Stimulated activated CD4-positive, alpha-beta T cell treated with anti-CD3 and anti-CD28 coated beads, Interleukin-2, amount 100 ng/mL, for 48 hours (primary cell): Measurements from ENCODE around the gene HOXB3.

ENCODE experiments used
- DNase-seq, 2 donors: peaks; one replicate each; pipeline ENCODE4 v3.0.0-alpha.2; 2020

Gene HOXB3

GRCh38 chr17:48596735-48597527 lies 6.9 kb upstream of the HOXB3 start:
- no peak for DNase-seq

DNA sequence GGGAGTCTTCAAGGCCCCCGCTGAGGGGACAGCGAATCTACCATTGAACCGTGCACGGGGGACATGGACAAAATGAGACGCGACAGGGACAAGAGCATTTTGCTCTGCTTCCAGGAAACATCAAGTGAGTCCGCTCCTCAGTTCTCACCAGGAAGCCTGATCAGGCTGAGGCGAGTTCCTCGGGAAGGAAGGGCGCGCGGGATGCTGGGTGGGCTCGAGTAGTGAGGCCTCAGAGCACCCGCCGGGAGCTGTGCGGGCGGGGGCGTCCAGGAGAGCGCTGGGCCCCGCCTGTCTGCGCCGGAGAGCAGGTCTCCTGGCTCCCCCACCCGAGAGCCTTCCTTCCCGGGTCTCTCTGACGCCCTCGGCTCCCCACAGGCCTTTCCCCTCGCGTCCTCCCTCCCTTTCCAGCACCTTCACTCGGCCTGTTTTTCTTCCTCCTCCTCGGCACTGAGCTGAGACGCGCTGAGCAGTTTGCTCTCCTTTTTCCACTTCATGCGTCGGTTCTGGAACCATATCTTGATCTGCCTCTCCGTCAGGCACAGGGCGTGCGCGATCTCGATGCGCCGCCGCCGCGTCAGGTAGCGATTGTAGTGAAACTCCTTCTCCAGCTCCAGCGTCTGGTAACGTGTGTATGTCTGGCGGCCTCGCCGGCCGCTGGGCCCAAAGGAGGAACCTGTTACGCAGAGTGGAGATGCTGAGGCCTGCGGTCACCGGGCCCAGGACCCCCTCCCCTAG lies 6.1 kb upstream of the HOXB3 start:
- no peak for DNase-seq

GRCh38 chr17:48595278-48595999 lies 5.4 kb upstream of the HOXB3 start:
- no peak for DNase-seq

DNA sequence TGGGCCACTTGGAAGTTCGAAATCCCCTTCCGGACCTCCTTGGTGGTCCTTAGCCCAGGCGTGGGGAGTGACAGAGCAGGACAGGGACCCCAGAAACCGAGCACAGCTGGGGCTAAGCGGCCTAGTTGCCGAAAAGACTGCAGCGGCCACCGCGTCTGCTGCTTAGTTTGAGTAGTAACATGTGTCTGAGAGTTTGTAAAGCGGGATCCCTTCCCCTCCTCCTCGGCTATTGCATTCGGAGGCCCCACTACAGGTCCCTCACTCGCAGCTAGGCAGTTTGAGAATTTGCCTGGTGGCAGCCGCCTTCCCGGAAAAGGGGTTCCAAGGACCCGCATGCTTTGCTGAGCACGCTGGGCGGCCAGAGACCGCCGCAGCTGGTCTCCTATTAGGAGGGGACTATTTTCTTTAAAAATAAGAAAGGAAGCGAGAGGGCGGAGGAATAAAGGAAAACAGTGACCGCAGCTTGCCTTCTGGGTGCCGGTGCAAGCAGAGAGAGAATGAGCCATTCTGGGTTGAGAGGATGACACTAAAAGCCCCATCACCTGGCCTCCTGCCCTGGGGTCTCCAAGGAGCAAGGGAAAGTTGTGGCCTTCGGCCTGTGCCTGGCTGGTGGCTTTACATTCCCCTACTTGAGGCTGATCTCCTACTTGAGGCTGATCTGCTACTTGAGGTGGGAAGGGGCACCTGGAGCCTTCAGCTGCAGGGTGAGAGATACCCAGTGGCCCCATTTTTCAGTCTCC lies 4.7 kb upstream of the HOXB3 start:
- DNase-seq: no peak

DNA sequence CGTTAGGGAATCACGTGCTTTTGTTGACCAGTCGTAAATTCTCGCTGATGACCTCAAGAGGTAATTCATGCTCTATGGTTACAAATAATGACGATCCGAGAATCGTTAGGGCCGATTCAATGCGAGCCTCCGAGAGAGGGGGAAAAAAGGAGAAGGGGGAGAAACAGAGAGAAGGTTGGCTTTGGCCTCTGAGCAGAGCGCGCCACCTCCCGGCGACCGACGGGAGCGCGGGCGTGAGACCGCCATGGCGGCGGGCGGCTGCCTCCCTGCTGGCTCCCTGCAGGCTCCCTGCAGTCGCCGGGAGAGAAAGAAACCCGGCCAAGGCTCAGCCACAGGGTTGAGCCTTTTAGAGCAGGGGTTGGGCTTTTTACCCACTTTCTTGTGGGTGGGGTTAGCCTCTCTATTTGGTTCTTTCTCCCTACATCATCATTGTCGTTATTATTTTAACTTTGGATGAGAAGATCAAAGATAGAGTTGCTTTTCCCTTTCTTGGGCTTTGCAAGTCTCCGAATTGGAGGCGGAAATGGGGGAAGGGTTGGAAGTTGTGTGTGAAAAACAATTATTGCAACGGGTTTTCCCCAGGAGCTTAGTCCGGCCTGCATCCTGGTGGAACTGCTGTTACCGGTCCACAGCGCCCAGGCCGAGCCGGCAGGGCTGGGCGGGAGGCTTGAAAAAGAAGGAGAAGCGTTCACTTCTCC lies 3.9 kb upstream of the HOXB3 start:
- DNase-seq: peak; percentile 86 to 89

GRCh38 chr17:48593126-48593829 lies 3.2 kb upstream of the HOXB3 start, which contains the start of gene HOXB5:
HOXB5 (minus strand) TSS chr17:48593779; CDS start chr17:48593682, 97 bp downstream.
- DNase-seq: no peak

DNA sequence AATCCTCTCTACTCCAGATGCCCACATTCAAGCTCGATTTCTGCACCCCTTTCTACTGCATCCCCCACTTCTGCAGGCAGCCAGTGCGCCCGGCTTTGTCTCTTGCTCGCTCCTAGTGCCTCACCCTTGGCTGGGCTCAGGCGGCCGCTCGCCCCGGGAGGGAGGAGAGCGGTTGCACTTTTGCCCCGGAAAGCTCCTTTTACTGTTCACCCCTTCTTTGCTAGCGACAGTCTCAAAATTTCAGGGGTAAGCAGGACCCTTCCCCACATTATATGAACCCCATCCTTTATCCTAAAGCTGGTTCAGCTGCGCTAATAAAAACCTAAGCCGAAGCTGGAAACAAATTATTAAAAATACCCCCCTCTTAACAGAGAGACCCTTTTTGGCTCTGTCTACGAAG lies 2.5 kb upstream of the HOXB3 start:
- no peak for DNase-seq

DNA sequence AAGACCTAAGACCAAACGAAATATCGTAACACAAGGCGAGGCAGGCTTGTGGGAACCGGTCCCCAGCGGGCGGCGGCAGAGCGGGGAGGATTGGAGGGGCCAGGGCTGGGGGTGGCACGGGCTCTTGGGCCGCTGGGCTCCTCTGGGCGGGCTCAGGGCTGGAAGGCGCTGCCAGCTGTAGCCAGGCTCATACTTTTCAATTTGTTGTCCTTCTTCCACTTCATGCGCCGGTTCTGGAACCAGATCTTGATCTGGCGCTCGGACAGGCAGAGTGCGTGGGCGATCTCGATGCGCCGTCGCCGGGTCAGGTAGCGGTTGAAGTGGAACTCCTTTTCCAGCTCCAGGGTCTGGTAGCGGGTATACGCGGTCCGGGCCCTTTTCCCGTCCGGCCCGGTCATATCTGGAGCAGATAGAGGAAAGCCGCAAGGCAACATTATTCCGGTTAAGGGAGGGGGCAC lies 2.0 kb upstream of the HOXB3 start:
- no peak for DNase-seq

DNA sequence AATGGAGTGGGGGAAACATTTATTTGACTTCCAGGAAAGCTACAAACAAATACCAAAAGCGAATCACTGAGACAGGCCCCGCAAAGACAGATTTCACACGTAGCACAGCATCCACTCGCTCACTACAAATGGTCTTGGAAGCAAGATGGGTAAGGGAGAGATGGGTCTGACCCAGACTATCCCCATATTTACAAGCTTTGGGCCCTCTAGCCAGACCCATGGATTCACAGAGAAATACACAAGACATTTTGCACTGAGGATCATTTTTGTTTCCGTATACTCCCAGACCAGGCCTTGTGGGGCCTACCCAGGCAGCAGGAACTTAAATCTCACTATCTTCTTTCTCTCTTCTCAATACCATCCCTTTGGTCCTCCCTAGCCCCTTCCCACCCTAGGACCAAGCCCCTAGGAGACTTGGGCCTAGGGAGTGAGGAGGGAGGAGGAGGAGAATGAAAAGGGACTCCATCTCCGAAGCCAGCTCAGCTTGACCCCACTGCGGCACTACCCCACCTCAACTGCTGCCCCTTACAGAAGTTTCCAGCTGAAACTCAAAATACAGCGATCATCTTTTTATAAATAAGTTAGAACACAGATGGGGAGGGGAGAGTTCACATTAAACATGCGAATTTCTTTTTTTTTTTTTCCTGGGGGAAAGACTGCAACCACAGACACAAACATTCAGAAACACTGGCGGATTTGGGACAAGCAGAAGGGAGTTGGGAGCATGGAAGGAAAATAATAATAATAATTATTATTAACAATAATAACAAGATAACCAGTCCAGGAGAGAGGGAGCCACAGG lies 1.4 kb upstream of the HOXB3 start:
- DNase-seq: no peak

GRCh38 chr17:48590607-48591161 lies 643 bp upstream of the HOXB3 start:
- DNase-seq: no peak

- no peak for DNase-seq
Measured at GRCh38 chr17:48589060-48589830, 796 bp downstream of the HOXB3 start.

DNA sequence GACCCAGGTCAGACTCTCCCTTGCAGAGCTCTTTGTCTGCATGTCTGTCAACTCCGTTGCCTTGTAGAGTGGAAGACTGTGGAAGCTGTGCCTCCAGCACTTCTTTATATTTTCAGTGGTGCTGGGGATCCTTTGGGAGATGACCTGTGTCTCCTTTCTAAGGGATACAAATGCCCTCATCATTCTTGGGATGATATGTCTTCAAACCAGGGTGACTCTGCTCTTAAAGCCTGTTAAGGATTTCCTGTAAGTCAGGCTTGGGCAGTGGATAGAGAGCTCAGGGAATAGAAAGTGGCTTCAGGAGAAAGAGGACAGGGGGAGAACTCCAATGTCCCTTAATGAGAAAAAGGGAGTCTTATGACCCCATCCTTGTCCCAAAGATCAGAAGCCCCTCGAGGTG lies 1.5 kb downstream of the HOXB3 start:
- no peak for DNase-seq

DNA sequence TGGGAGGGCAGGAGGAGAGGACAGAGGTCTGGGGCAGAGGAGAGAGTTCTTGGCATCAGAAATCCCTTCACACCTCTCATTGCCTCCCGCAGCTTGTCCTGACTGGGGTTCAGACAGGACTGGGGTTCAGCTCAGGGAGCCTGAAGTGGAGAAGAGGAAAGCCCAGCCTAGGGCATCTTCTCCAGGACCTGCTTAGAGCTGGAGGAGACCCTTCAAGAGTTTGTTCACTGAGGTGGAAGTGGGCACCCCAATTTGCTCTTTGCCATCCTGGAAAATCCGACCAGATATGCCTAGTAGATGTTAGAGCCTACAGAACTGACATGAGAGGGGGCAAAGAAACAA lies 2.0 kb downstream of the HOXB3 start:
- DNase-seq: no peak

- no peak for DNase-seq
Measured at GRCh38 chr17:48587276-48588073, 2.6 kb downstream of the HOXB3 start.

DNA sequence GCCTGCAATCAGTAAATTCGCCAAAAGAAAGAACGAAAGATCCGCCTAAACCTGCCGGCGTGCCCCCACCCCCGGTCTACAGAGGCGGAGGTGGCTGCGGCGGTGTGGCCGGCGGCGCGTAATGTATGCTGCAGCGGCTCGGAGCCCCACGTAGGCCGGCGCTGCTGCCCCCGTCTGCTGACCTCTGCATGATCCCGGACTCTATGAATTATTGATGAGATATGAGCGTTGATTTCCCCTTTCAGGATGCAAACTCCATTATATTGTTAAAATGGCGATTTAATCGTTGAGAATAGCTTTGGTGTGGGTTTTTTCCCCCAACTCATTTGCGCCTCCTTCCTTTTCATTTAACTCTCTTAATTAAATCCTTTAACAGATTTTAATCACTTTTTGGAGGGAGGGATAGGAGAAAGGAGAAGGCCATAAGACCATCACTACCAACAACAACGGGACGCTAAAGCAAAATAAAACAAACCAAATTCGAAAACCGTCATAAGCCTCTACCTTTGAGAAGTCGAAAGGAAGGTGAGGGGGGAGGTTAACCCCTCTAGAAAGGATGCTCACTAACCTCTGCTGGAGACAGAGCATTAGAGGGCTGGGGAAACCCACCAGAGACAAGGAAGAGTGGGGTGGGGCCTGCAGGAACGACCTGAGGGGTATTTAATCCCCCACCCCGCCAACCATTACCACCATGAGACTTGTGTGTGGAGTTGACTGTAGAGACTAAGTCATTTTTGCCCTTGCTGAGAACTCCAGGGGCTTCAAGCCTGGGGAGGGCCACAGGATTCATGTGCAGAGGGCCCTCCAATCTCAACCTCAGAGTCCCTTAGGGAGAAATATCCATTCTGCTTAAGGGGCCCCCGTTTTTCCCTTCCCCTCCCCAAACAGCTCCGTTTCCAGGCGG lies 3.4 kb downstream of the HOXB3 start:
- no peak for DNase-seq

DNA sequence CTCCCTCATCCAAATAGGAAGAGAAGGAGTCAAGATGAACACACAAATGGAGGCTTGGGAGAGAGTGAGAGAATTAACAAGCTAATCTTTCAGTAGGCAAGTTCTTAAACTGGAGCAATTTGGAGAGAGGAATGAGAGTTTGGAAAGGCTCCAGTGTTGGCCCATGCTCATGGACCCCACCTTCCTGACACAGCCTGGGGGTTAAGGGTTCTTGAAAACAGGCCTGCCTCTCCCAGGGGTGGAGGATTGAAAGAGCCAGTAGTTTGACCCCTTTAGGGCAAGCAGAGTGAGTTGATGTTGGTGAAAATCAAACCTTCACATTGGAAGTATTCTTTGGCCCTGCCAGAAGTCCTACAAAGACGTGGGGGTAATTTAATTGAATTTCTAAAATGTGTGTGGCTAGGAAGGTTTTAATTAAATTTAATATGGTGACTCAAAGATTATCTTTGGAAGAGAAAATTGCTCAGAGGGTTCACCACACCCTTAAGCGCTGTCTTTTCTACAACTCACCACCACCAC lies 5.8 kb downstream of the HOXB3 start:
- no peak for DNase-seq

DNA sequence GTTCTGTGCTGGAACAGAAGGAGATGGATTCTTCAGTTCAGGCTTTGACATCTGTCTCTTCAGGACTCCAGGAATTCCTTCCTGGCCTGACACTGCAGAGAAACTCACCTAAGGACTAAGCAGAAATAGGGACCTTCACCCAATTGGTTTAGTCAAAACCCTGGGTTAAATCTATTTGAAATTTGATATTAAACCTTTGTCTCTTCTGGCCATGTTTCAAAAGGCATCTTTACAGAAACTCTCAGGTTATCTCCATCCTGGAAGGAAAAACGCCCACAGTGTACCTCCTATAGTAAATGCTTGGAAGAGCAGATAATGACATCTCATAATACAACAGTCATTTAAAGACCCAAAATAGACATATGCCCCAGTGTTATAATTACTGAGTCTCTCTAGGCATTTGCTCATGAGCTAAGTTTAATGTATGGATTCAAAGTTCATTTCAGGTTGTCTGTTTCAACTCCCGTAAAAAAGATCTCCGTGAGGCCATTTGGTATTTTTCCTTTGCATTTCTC lies 6.3 kb downstream of the HOXB3 start:
- no peak for DNase-seq
